HEK293 (cell line): ENCODE data around the gene BAZ1A.

Source experiments
- CTCF ChIA-PET: fragments of 350-600 bp; formaldehyde crosslinking; extraction: SDS; loops from one replicate; lab custom pipeline; 2021; ENCODE audit warnings: antibody characterized with exemption; lab: Yijun Ruan, JAX
- POLR2A ChIA-PET: fragments of 300-600 bp; formaldehyde crosslinking; extraction: SDS; loops from one replicate; lab custom pipeline; 2020; ENCODE audit warnings: antibody characterized with exemption, inconsistent platforms; lab: Yijun Ruan, JAX
- H3K27ac ChIP-seq: fragments of 200-500 bp; sonication (Bioruptor generic); 2 replicates; pipeline ENCODE4 v1.5.1; 2014; ENCODE audit warnings: low read depth, low read length, control low read depth, inconsistent platforms; ENCODE audit errors: extremely low read depth
- H3K36me3 ChIP-seq, 2 experiments: fragments of 200-500 bp in 1 of 2; sonication (Bioruptor generic) in 1 of 2; 1 replicate in 1 of 2; 2 replicates in 1 of 2; pipeline ENCODE4 v1.5.1; 2014 to 2017; ENCODE audit warnings: inconsistent platforms in 2 of 2, low read length in 2 of 2; ENCODE audit not compliant: control insufficient read depth in 2 of 2, insufficient read depth in 1 of 2
- H3K4me1 ChIP-seq: fragments of 200-500 bp; sonication (Bioruptor generic); 2 replicates; pipeline ENCODE4 v1.5.1; 2014; ENCODE audit warnings: mild to moderate bottlenecking, low read length, inconsistent platforms; ENCODE audit not compliant: control insufficient read depth, insufficient read depth
- H3K4me3 ChIP-seq: 2 replicates; pipeline ENCODE4 v1.5.1; 2011; ENCODE audit warnings: low read depth, mild to moderate bottlenecking, control low read depth, low read length, moderate library complexity
- H3K9me3 ChIP-seq: fragments of 200-500 bp; sonication (Bioruptor generic); 2 replicates; pipeline ENCODE4 v1.5.1; 2014; ENCODE audit warnings: low read depth, low read length, inconsistent platforms; ENCODE audit not compliant: control insufficient read depth, insufficient read depth
- HOXA7 ChIP-seq: sonication (generic); formaldehyde crosslinking; IDR thresholded peaks from 2 replicates; pipeline ENCODE4 v1.8.1; 2022; ENCODE audit warnings: missing genetic modification reagents, borderline replicate concordance
- IKZF3 ChIP-seq: fragments of 450-650 bp; IDR thresholded peaks from 2 replicates; pipeline ENCODE4 v1.5.0; 2018; ENCODE audit warnings: missing biosample characterization, mild to moderate bottlenecking, missing genetic modification characterization, moderate library complexity
- KLF16 ChIP-seq: fragments of 450-650 bp; formaldehyde crosslinking; IDR thresholded peaks from 2 replicates; pipeline ENCODE4 v1.5.1; 2017; ENCODE audit warnings: missing biosample characterization, missing genetic modification characterization
- KLF8 ChIP-seq: fragments of 450-650 bp; formaldehyde crosslinking; IDR thresholded peaks from 2 replicates; pipeline ENCODE4 v1.5.1; 2016; ENCODE audit warnings: missing biosample characterization, missing genetic modification characterization
- OSR2 ChIP-seq: fragments of 450-650 bp; formaldehyde crosslinking; IDR thresholded peaks from 2 replicates; pipeline ENCODE4 v1.5.1; 2016; ENCODE audit warnings: missing biosample characterization, missing genetic modification characterization
- YY2 ChIP-seq: fragments of 450-650 bp; formaldehyde crosslinking; IDR thresholded peaks from 2 replicates; pipeline ENCODE4 v1.5.1; 2016; ENCODE audit warnings: missing biosample characterization, missing genetic modification characterization
- ZBTB7A ChIP-seq: fragments of 450-650 bp; formaldehyde crosslinking; IDR thresholded peaks from 2 replicates; pipeline ENCODE4 v1.5.1; 2016; ENCODE audit warnings: low read depth, missing biosample characterization, missing genetic modification characterization
- ZBTB8A ChIP-seq: fragments of 450-650 bp; formaldehyde crosslinking; IDR thresholded peaks from 2 replicates; pipeline ENCODE4 v1.5.1; 2016; ENCODE audit warnings: missing biosample characterization, missing genetic modification characterization
- ZNF202 ChIP-seq: fragments of 450-650 bp; formaldehyde crosslinking; IDR thresholded peaks from 2 replicates; pipeline ENCODE4 v1.5.1; 2016; ENCODE audit warnings: missing biosample characterization, missing genetic modification characterization, borderline replicate concordance
- ZNF266 ChIP-seq: fragments of 450-650 bp; formaldehyde crosslinking; IDR thresholded peaks from 2 replicates; pipeline ENCODE4 v1.5.1; 2016; ENCODE audit warnings: missing biosample characterization, missing genetic modification characterization, low read depth
- ZNF366 ChIP-seq: fragments of 450-650 bp; formaldehyde crosslinking; conservative IDR thresholded peaks from 2 replicates; pipeline ENCODE4 v1.5.1; 2016; ENCODE audit warnings: missing biosample characterization, missing genetic modification characterization
- ZNF426 ChIP-seq: fragments of 450-650 bp; formaldehyde crosslinking; IDR thresholded peaks from 2 replicates; pipeline ENCODE4 v1.5.1; 2017; ENCODE audit warnings: missing biosample characterization, missing genetic modification characterization, mild to moderate bottlenecking, inconsistent platforms, moderate library complexity
- ZNF610 ChIP-seq: fragments of 450-650 bp; formaldehyde crosslinking; IDR thresholded peaks from 2 replicates; pipeline ENCODE4 v1.5.1; 2016; ENCODE audit warnings: missing biosample characterization, missing genetic modification characterization, borderline replicate concordance
- ZNF629 ChIP-seq: fragments of 450-650 bp; formaldehyde crosslinking; IDR thresholded peaks from 2 replicates; pipeline ENCODE4 v1.5.1; 2017; ENCODE audit warnings: missing biosample characterization, missing genetic modification characterization
- ZNF76 ChIP-seq: fragments of 450-650 bp; formaldehyde crosslinking; IDR thresholded peaks from 2 replicates; pipeline ENCODE4; 2016; ENCODE audit warnings: low read depth, missing biosample characterization, missing genetic modification characterization, borderline replicate concordance
- ZNF791 ChIP-seq: fragments of 450-650 bp; formaldehyde crosslinking; IDR thresholded peaks from 2 replicates; pipeline ENCODE4 v1.5.1; 2016; ENCODE audit warnings: missing biosample characterization, missing genetic modification characterization
- TF ChIP-seq, protein P1 (sequence below): fragments of 450-650 bp; formaldehyde crosslinking; IDR thresholded peaks from 2 replicates; pipeline ENCODE4 v1.5.1; 2016; ENCODE audit warnings: missing biosample characterization, missing genetic modification characterization
- TF ChIP-seq, protein P2 (sequence below): fragments of 450-650 bp; formaldehyde crosslinking; IDR thresholded peaks from 2 replicates; pipeline ENCODE4 v1.5.1; 2017; ENCODE audit warnings: missing biosample characterization, missing genetic modification characterization
- TF ChIP-seq, protein P3 (sequence below): fragments of 450-650 bp; formaldehyde crosslinking; optimal IDR thresholded peaks from 2 replicates; pipeline ENCODE3; 2016; ENCODE audit warnings: missing biosample characterization, mild to moderate bottlenecking, missing genetic modification characterization
- TF ChIP-seq, protein P4 (sequence below): fragments of 450-650 bp; formaldehyde crosslinking; conservative IDR thresholded peaks from 2 replicates; pipeline ENCODE4 v1.5.1; 2016; ENCODE audit warnings: low read depth, missing biosample characterization, missing genetic modification characterization

The BAZ1A gene, protein sequence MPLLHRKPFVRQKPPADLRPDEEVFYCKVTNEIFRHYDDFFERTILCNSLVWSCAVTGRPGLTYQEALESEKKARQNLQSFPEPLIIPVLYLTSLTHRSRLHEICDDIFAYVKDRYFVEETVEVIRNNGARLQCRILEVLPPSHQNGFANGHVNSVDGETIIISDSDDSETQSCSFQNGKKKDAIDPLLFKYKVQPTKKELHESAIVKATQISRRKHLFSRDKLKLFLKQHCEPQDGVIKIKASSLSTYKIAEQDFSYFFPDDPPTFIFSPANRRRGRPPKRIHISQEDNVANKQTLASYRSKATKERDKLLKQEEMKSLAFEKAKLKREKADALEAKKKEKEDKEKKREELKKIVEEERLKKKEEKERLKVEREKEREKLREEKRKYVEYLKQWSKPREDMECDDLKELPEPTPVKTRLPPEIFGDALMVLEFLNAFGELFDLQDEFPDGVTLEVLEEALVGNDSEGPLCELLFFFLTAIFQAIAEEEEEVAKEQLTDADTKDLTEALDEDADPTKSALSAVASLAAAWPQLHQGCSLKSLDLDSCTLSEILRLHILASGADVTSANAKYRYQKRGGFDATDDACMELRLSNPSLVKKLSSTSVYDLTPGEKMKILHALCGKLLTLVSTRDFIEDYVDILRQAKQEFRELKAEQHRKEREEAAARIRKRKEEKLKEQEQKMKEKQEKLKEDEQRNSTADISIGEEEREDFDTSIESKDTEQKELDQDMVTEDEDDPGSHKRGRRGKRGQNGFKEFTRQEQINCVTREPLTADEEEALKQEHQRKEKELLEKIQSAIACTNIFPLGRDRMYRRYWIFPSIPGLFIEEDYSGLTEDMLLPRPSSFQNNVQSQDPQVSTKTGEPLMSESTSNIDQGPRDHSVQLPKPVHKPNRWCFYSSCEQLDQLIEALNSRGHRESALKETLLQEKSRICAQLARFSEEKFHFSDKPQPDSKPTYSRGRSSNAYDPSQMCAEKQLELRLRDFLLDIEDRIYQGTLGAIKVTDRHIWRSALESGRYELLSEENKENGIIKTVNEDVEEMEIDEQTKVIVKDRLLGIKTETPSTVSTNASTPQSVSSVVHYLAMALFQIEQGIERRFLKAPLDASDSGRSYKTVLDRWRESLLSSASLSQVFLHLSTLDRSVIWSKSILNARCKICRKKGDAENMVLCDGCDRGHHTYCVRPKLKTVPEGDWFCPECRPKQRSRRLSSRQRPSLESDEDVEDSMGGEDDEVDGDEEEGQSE (N-terminal part only)

DNA sequence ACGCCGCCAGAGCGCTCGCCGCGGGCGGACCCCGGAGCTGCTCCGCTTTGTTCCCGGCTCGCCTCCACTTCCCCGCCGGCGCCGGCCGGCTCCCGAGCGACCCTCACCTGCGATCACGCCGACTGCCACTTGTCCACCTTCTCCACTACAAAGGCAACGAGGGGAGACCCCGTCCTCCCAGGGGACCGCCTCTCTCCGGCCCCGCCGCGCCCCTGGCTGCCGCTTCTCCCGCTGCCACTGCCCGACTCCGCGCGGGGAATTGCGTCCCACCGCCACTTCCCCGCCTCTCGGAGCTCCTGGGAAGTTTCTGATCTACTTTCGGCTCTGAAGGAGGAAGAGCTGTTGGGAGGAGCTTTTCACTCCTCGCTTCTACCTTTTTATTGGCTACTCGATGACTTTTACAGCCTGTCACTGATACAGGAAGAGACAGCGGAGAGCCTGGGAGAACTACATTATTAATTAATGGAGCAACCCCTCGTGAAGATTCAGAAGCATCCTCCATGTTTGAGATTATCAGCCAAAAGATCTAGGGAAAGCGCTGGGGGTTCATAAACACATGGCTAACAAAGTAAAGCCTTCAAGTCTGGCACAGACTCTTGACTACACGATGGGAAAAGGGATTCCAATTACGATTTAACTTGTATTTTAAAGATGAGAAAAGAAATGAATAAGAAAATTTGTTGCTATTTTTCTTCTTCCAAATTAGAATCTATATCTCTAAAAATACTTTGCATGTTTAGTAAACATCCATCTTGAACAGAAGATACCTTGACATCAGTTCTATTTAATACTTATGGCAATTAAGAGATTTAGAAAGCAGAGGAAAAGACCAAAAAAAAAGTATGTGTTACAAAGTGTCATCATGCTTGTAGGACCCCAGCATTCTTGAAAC lies at the start of gene BAZ1A:
BAZ1A (minus strand) TSS at position 330 of the 892 bp plus-strand sequence. CDS start 756 bp downstream, outside the sequence.
- H3K4me1 ChIP-seq: peaks cover 6% of the 10 kb centered on the region; the same call in 1 of the 2 replicates
- H3K36me3 ChIP-seq: peaks cover 3 to 11% of the 10 kb centered on the region in 2 experiments
- CTCF ChIA-PET: interaction anchor here (0.5 to 0.7 kb wide), 2 partner anchors 254 to 280 kb away, joined by 3 to 8 read pairs; no protein-coding TSS in a partner anchor
- POLR2A ChIA-PET: interaction anchor here (0.6 to 1.4 kb wide), 17 partner anchors 10 to 321 kb away, joined by 3 to 35 read pairs (median 4); partner anchors contain the start of genes CFL2, FAM177A1 and SRP54
- peak within 1 kb of the TSS; percentile 96 for H3K27ac ChIP-seq
- peak within 1 kb of the TSS; percentile 97 for H3K4me3 ChIP-seq
- H3K9me3 ChIP-seq: no peaks in the 10 kb centered on the region
- TF ChIP-seq OSR2 (tag by site-specific recombination) (peak; percentile 46; the same call in 1 of the 2 replicates), ZNF791 (tag by site-specific recombination) (no peak), HOXA7 (CRISPR knock-in tag) (no peak), ZBTB8A (tag by site-specific recombination) (0 out of 2 replicates have a peak, but pooled peaks have one; percentile 7), ZNF610 (0 out of 2 replicates have a peak, but pooled peaks have one; percentile 15), KLF16 (tag by site-specific recombination) (peak; percentile 38; the same call in 1 of the 2 replicates), ZNF366 (peak; percentile 76), ZNF426 (tag by site-specific recombination) (no peak), ZBTB7A (tag by site-specific recombination) (peak; percentile 47; the same call in 1 of the 2 replicates), YY2 (0 out of 2 replicates have a peak, but pooled peaks have one; percentile 21), IKZF3 (tag by site-specific recombination) (peak; percentile 94), ZNF266 (no peak), ZNF629 (tag by site-specific recombination) (peak; percentile 34; the same call in 1 of the 2 replicates), ZNF202 (tag by site-specific recombination) (no peak), ZNF76 (tag by site-specific recombination) (peak; percentile 81), KLF8 (tag by site-specific recombination) (peak; percentile 39; the same call in 1 of the 2 replicates)
- TF ChIP-seq, protein P1, sequence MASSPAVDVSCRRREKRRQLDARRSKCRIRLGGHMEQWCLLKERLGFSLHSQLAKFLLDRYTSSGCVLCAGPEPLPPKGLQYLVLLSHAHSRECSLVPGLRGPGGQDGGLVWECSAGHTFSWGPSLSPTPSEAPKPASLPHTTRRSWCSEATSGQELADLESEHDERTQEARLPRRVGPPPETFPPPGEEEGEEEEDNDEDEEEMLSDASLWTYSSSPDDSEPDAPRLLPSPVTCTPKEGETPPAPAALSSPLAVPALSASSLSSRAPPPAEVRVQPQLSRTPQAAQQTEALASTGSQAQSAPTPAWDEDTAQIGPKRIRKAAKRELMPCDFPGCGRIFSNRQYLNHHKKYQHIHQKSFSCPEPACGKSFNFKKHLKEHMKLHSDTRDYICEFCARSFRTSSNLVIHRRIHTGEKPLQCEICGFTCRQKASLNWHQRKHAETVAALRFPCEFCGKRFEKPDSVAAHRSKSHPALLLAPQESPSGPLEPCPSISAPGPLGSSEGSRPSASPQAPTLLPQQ (tag by site-specific recombination): peak; percentile 59; the same call in 1 of the 2 replicates
- TF ChIP-seq, protein P2, sequence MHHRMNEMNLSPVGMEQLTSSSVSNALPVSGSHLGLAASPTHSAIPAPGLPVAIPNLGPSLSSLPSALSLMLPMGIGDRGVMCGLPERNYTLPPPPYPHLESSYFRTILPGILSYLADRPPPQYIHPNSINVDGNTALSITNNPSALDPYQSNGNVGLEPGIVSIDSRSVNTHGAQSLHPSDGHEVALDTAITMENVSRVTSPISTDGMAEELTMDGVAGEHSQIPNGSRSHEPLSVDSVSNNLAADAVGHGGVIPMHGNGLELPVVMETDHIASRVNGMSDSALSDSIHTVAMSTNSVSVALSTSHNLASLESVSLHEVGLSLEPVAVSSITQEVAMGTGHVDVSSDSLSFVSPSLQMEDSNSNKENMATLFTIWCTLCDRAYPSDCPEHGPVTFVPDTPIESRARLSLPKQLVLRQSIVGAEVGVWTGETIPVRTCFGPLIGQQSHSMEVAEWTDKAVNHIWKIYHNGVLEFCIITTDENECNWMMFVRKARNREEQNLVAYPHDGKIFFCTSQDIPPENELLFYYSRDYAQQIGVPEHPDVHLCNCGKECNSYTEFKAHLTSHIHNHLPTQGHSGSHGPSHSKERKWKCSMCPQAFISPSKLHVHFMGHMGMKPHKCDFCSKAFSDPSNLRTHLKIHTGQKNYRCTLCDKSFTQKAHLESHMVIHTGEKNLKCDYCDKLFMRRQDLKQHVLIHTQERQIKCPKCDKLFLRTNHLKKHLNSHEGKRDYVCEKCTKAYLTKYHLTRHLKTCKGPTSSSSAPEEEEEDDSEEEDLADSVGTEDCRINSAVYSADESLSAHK (tag by site-specific recombination): 0 out of 2 replicates have a peak, but pooled peaks have one; percentile 19
- TF ChIP-seq, protein P3, sequence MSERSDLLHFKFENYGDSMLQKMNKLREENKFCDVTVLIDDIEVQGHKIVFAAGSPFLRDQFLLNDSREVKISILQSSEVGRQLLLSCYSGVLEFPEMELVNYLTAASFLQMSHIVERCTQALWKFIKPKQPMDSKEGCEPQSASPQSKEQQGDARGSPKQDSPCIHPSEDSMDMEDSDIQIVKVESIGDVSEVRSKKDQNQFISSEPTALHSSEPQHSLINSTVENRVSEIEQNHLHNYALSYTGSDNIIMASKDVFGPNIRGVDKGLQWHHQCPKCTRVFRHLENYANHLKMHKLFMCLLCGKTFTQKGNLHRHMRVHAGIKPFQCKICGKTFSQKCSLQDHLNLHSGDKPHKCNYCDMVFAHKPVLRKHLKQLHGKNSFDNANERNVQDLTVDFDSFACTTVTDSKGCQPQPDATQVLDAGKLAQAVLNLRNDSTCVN (tag by site-specific recombination): peak; percentile 49
- TF ChIP-seq, protein P4, sequence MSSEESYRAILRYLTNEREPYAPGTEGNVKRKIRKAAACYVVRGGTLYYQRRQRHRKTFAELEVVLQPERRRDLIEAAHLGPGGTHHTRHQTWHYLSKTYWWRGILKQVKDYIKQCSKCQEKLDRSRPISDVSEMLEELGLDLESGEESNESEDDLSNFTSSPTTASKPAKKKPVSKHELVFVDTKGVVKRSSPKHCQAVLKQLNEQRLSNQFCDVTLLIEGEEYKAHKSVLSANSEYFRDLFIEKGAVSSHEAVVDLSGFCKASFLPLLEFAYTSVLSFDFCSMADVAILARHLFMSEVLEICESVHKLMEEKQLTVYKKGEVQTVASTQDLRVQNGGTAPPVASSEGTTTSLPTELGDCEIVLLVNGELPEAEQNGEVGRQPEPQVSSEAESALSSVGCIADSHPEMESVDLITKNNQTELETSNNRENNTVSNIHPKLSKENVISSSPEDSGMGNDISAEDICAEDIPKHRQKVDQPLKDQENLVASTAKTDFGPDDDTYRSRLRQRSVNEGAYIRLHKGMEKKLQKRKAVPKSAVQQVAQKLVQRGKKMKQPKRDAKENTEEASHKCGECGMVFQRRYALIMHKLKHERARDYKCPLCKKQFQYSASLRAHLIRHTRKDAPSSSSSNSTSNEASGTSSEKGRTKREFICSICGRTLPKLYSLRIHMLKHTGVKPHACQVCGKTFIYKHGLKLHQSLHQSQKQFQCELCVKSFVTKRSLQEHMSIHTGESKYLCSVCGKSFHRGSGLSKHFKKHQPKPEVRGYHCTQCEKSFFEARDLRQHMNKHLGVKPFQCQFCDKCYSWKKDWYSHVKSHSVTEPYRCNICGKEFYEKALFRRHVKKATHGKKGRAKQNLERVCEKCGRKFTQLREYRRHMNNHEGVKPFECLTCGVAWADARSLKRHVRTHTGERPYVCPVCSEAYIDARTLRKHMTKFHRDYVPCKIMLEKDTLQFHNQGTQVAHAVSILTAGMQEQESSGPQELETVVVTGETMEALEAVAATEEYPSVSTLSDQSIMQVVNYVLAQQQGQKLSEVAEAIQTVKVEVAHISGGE (tag by site-specific recombination): peak; percentile 37
